H9 (cell line): ENCODE results near the gene MAPK7. TPM values are rescaled to one million over a fixed set of nuclear protein-coding genes. Genes with fewer than 3 reads are reported as not detected.

ENCODE experiments used
- DNase-seq: peaks from one replicate; pipeline ENCODE4 v3.0.0-alpha.2; 2017
- H2AFZ ChIP-seq: one replicate; pipeline ENCODE4 v1.6.1; 2013; ENCODE audit warnings: mild to moderate bottlenecking, low read length, control low read depth, moderate library complexity
- H2AK5ac ChIP-seq: 2 replicates; pipeline ENCODE4 v1.6.1; 2013; ENCODE audit warnings: low read length, control low read depth, mixed read lengths; ENCODE audit not compliant: insufficient read length
- H2BK120ac ChIP-seq: one replicate; pipeline ENCODE4 v1.6.1; 2013; ENCODE audit warnings: low read depth, mild to moderate bottlenecking, low read length, control low read depth, inconsistent platforms; ENCODE audit not compliant: poor library complexity, severe bottlenecking
- H2BK12ac ChIP-seq: 2 replicates; pipeline ENCODE4 v1.6.1; 2013; ENCODE audit warnings: low read length, control low read depth, mixed read lengths, low read depth; ENCODE audit not compliant: insufficient read length
- H2BK15ac ChIP-seq: 2 replicates; pipeline ENCODE4 v1.6.1; 2013; ENCODE audit warnings: low read depth, low read length, control low read depth
- H2BK20ac ChIP-seq: one replicate; pipeline ENCODE4 v1.6.1; 2013; ENCODE audit warnings: low read depth, mild to moderate bottlenecking, low read length, control low read depth, inconsistent platforms; ENCODE audit not compliant: poor library complexity, severe bottlenecking
- H2BK5ac ChIP-seq: 2 replicates; pipeline ENCODE4 v1.6.1; 2013; ENCODE audit warnings: low read length, control low read depth, mixed read lengths; ENCODE audit not compliant: insufficient read length
- H3K14ac ChIP-seq: 2 replicates; pipeline ENCODE4 v1.6.1; 2013; ENCODE audit warnings: low read length, control low read depth; ENCODE audit not compliant: insufficient read depth
- H3K18ac ChIP-seq: 2 replicates; pipeline ENCODE4 v1.6.1; 2013; ENCODE audit warnings: low read depth, mild to moderate bottlenecking, mixed read lengths, low read length, control low read depth; ENCODE audit not compliant: insufficient read length
- H3K23ac ChIP-seq: 2 replicates; pipeline ENCODE4 v1.6.1; 2013; ENCODE audit warnings: low read length, control low read depth, mixed read lengths, low read depth; ENCODE audit not compliant: insufficient read length
- H3K23me2 ChIP-seq: 2 replicates; pipeline ENCODE4 v1.6.1; 2013; ENCODE audit warnings: low read depth, mild to moderate bottlenecking, mixed read lengths, low read length, control low read depth; ENCODE audit not compliant: insufficient read length, poor library complexity, severe bottlenecking
- H3K27ac ChIP-seq: 2 replicates; pipeline ENCODE4 v1.5.1; 2013; ENCODE audit warnings: low read length, control low read depth, mixed read lengths, low read depth; ENCODE audit not compliant: insufficient read length
- H3K27me3 ChIP-seq: 2 replicates; pipeline ENCODE4 v1.6.1; 2013; ENCODE audit warnings: low read length, control low read depth, inconsistent platforms; ENCODE audit not compliant: insufficient read depth
- H3K4ac ChIP-seq: 2 replicates; pipeline ENCODE4 v1.6.1; 2013; ENCODE audit warnings: low read depth, mild to moderate bottlenecking, control low read depth, inconsistent platforms, low read length, moderate library complexity
- H3K4me1 ChIP-seq: 2 replicates; pipeline ENCODE4 v1.6.1; 2013; ENCODE audit warnings: low read length, control low read depth, inconsistent platforms; ENCODE audit not compliant: insufficient read depth
- H3K4me2 ChIP-seq: 2 replicates; pipeline ENCODE4 v1.6.1; 2013; ENCODE audit warnings: low read length, control low read depth, mixed read lengths; ENCODE audit not compliant: insufficient read length, insufficient read depth
- H3K56ac ChIP-seq: 2 replicates; pipeline ENCODE4 v1.6.1; 2013; ENCODE audit warnings: low read depth, mild to moderate bottlenecking, mixed read lengths, low read length, control low read depth; ENCODE audit not compliant: insufficient read length
- H3K79me1 ChIP-seq: 2 replicates; pipeline ENCODE4 v1.6.1; 2013; ENCODE audit warnings: low read depth, mild to moderate bottlenecking, moderate library complexity, low read length, control low read depth, inconsistent platforms; ENCODE audit not compliant: insufficient read depth, poor library complexity, severe bottlenecking
- H3K79me2 ChIP-seq: 2 replicates; pipeline ENCODE4 v1.6.1; 2013; ENCODE audit warnings: low read length, control low read depth, inconsistent platforms; ENCODE audit not compliant: insufficient read depth
- H3K9ac ChIP-seq: 2 replicates; pipeline ENCODE4 v1.6.1; 2013; ENCODE audit warnings: low read length, control low read depth, mixed read lengths; ENCODE audit not compliant: insufficient read length; ENCODE audit errors: extremely low read depth
- H3K9me3 ChIP-seq: one replicate; pipeline ENCODE4 v1.6.1; 2013; ENCODE audit warnings: low read depth, low read length, inconsistent platforms; ENCODE audit not compliant: control insufficient read depth
- H3T11ph ChIP-seq: one replicate; pipeline ENCODE4 v1.6.1; 2013; ENCODE audit warnings: mild to moderate bottlenecking, low read length, control low read depth, inconsistent platforms
- H4K20me1 ChIP-seq: one replicate; pipeline ENCODE4 v1.6.1; 2013; ENCODE audit not compliant: control insufficient read depth, insufficient read length, insufficient read depth
- H4K5ac ChIP-seq: 2 replicates; pipeline ENCODE4 v1.6.1; 2013; ENCODE audit warnings: low read depth, mild to moderate bottlenecking, mixed read lengths, low read length, control low read depth; ENCODE audit not compliant: insufficient read length
- H4K8ac ChIP-seq: replicated peaks from 2 replicates; pipeline ENCODE4 v1.6.1; 2013; ENCODE audit warnings: low read length, control low read depth, mixed read lengths, low read depth; ENCODE audit not compliant: insufficient read length
- H4K91ac ChIP-seq: 2 replicates; pipeline ENCODE4 v1.6.1; 2013; ENCODE audit warnings: low read depth, mild to moderate bottlenecking, moderate library complexity, mixed read lengths, low read length, control low read depth; ENCODE audit not compliant: insufficient read length
- H3K27ac Mint-ChIP-seq, 3 experiments: 2 replicates in 2 of 3; 3 replicates in 1 of 3; pipeline ENCODE4 v1.8.0; 2020 to 2021; ENCODE audit warnings: mixed read lengths in 3 of 3, mild to moderate bottlenecking in 1 of 3, moderate library complexity in 1 of 3
- H3K27me3 Mint-ChIP-seq: 2 replicates; pipeline ENCODE4 v1.8.0; 2021; ENCODE audit warnings: low read depth, mild to moderate bottlenecking, moderate library complexity, mixed read lengths
- H3K36me3 Mint-ChIP-seq, 3 experiments: 2 replicates in 2 of 3; 3 replicates in 1 of 3; pipeline ENCODE4 v1.8.0; 2020 to 2021; ENCODE audit warnings: low read depth in 3 of 3, mixed read lengths in 3 of 3; ENCODE audit not compliant: insufficient read depth in 1 of 3
- H3K4me1 Mint-ChIP-seq, 2 experiments: 2 replicates each; pipeline ENCODE4 v1.8.0; 2020; ENCODE audit warnings: mixed read lengths in 2 of 2
- H3K4me3 Mint-ChIP-seq, 2 experiments: 2 replicates in 1 of 2; 3 replicates in 1 of 2; pipeline ENCODE4 v1.8.0; 2020 to 2021; ENCODE audit warnings: mild to moderate bottlenecking in 2 of 2, mixed read lengths in 2 of 2, moderate library complexity in 1 of 2
- H3K9me3 Mint-ChIP-seq, 2 experiments: 2 replicates in 1 of 2; 3 replicates in 1 of 2; pipeline ENCODE4 v1.8.0; 2020; ENCODE audit warnings: mild to moderate bottlenecking in 2 of 2, mixed read lengths in 2 of 2, moderate library complexity in 1 of 2
- WGBS: extraction: QIAGEN DNeasy Blood & Tissue Kit; methylation state at CpG from one replicate; pipeline ENCODE4 v1.1.7; 2013; ENCODE audit warnings: missing lambda C conversion rate, low lambda C conversion rate, mixed read lengths; ENCODE audit not compliant: insufficient read length; ENCODE audit errors: extremely low coverage; 5-methylcytosine and 5-hydroxymethylcytosine counted together
- total RNA-seq: library from RNA; stranded (reverse); gene quantifications from 2 replicates; pipeline ENCODE4 v1.2.1, GENCODE V29; 2021
- TF ChIP-seq, protein P1 (sequence below): fragments of 200-600 bp; sonication (generic); conservative IDR thresholded peaks from 3 replicates; pipeline ENCODE4 v1.8.0; 2021; ENCODE audit warnings: antibody characterized with exemption, mild to moderate bottlenecking

MAPK7 gene
- total RNA-seq, 1 experiment from 2014 or later, result 43.8 TPM

- Histone ChIP-seq H2AK5ac (no peak overlapping the region), H3K23ac (no peak overlapping the region), H3K79me1 (no peaks in the 10 kb centered on the region), H2BK20ac (no peak overlapping the region), H4K8ac (no peak overlapping the region), H3K27ac (no peak overlapping the region), H3K4me1 (peaks cover 2% of the 10 kb centered on the region; the same call in 1 of the 2 replicates), H3K14ac (no peak overlapping the region; the same call in 1 of the 2 replicates), H3K56ac (no peak overlapping the region), H4K91ac (no peak overlapping the region), H2BK5ac (no peak overlapping the region), H2AFZ (no peak overlapping the region), H2BK15ac (no peak overlapping the region), H3K27me3 (no peaks in the 10 kb centered on the region), H3K79me2 (no peaks in the 10 kb centered on the region), H3T11ph (no peak overlapping the region), H3K4ac (no peak overlapping the region), H3K18ac (no peak overlapping the region), H3K23me2 (no peaks in the 10 kb centered on the region), H3K9ac (no peak overlapping the region), H3K4me2 (no peak overlapping the region), H2BK120ac (no peak overlapping the region), H4K5ac (no peak overlapping the region), H4K20me1 (no peaks in the 10 kb centered on the region), H2BK12ac (no peak overlapping the region), H3K9me3 (no peaks in the 10 kb centered on the region)
- no CpG with 5 or more reads among the region's 9 CpGs for WGBS
- Mint-ChIP-seq H3K9me3 (no peaks in the 10 kb centered on the region), H3K4me3 (no peak overlapping the region), H3K27me3 (no peaks in the 10 kb centered on the region), H3K36me3 (peaks cover 0 to 9% (median 6%) of the 10 kb centered on the region in 3 experiments; a peak in 2 of 7 replicates), H3K4me1 (peaks cover 3 to 19% of the 10 kb centered on the region in 2 experiments), H3K27ac (peak overlapping the region in 2 of 3 experiments; percentile 84 to 88; a peak in 2 of 7 replicates)
- TF ChIP-seq, protein P1, sequence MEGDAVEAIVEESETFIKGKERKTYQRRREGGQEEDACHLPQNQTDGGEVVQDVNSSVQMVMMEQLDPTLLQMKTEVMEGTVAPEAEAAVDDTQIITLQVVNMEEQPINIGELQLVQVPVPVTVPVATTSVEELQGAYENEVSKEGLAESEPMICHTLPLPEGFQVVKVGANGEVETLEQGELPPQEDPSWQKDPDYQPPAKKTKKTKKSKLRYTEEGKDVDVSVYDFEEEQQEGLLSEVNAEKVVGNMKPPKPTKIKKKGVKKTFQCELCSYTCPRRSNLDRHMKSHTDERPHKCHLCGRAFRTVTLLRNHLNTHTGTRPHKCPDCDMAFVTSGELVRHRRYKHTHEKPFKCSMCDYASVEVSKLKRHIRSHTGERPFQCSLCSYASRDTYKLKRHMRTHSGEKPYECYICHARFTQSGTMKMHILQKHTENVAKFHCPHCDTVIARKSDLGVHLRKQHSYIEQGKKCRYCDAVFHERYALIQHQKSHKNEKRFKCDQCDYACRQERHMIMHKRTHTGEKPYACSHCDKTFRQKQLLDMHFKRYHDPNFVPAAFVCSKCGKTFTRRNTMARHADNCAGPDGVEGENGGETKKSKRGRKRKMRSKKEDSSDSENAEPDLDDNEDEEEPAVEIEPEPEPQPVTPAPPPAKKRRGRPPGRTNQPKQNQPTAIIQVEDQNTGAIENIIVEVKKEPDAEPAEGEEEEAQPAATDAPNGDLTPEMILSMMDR, result no peak
- no peak for DNase-seq
These were observed 6.3 kb upstream of the MAPK7 start for GRCh38 chr17:19372011-19372370.
